Peyer's patch (tissue), 4 donors: ENCODE data around the gene DNAH12. TPM values are rescaled to one million over a fixed set of nuclear protein-coding genes. Genes with fewer than 3 reads are reported as not detected.

Source experiments
- DNase-seq, 3 donors: peaks; one replicate each; pipeline ENCODE4 v3.0.0-alpha.2; 2017 to 2019
- H3K27ac ChIP-seq, 4 donors: fragments of 200-600 bp; sonication (generic); one replicate each; pipeline ENCODE4 v1.5.1; 2016 to 2019
- H3K27me3 ChIP-seq, 2 donors: fragments of 200-600 bp; sonication (generic); one replicate each; pipeline ENCODE4 v1.5.1; 2019
- H3K36me3 ChIP-seq, 3 donors: fragments of 200-600 bp; sonication (generic); one replicate each; pipeline ENCODE4 v1.5.1; 2016 to 2019
- H3K4me1 ChIP-seq, 4 donors: fragments of 200-600 bp; sonication (generic); one replicate each; pipeline ENCODE4 v1.5.1; 2016 to 2019
- H3K4me3 ChIP-seq, 4 donors: fragments of 200-600 bp; sonication (generic); 1 replicate in 3 of 4; 2 replicates in 1 of 4; pipeline ENCODE4 v1.5.1; 2016 to 2019; ENCODE audit warnings: mild to moderate bottlenecking in 1 of 4
- H3K9me3 ChIP-seq, 4 donors: fragments of 200-600 bp; sonication (generic); one replicate each; pipeline ENCODE4 v1.5.1; 2016 to 2019; ENCODE audit warnings: mild to moderate bottlenecking in 1 of 4
- CTCF ChIP-seq, 6 experiments: fragments of 450-650 bp in 4 of 6; fragments of 200-600 bp in 2 of 6; sonication (generic) in 1 of 6; IDR thresholded peaks; one replicate each; pipeline ENCODE4 v1.5.1; 2017 to 2019; ENCODE audit warnings: antibody characterized with exemption in 6 of 6, mild to moderate bottlenecking in 3 of 6, moderate library complexity in 1 of 6
- POLR2A ChIP-seq, 2 donors: fragments of 450-650 bp; IDR thresholded peaks; one replicate each; pipeline ENCODE4 v1.5.1; 2017; ENCODE audit warnings: antibody characterized with exemption in 2 of 2, mild to moderate bottlenecking in 2 of 2, moderate library complexity in 2 of 2
- total RNA-seq, 4 donors: library from RNA; depleted of rRNA; stranded (reverse); fragments of >200 nt; gene quantifications; one replicate each; pipeline ENCODE4 v1.1.0, GENCODE V29; 2016

DNAH12 gene
- total RNA-seq, result under 1 TPM in 2 of 4 donors, not detected in 2; 0.13 to 0.35 TPM

- peaks cover 0 to 9% (median 2%) of the 10 kb centered on the region in 4 donors for H3K4me1 ChIP-seq
- no peak for DNase-seq
- TF ChIP-seq CTCF (IDR thresholded peaks at IDR 0.05), result no peak
- TF ChIP-seq POLR2A (IDR thresholded peaks at IDR 0.05), result no peak
- no peaks in the 10 kb centered on the region for H3K27me3 ChIP-seq
- H3K27ac ChIP-seq, result no peak within 1 kb of the TSS
- no peaks in the 10 kb centered on the region for H3K9me3 ChIP-seq
- H3K36me3 ChIP-seq, result no peaks in the 10 kb centered on the region
- peak within 1 kb of the TSS in 2 of 4 donors; percentile 0 to 33 for H3K4me3 ChIP-seq
Observed at GRCh38 chr3:57544181-57545125, at the start of gene DNAH12. DNAH12 (minus strand) TSS chr3:57544344; CDS start chr3:57542870, 1,474 bp downstream.

- DNase-seq, result no peak
- H3K4me1 ChIP-seq, result peaks cover 0 to 32% (median 0%) of the 10 kb centered on the region in 4 donors
- no peak overlapping the region for H3K4me3 ChIP-seq
- H3K9me3 ChIP-seq, result no peaks in the 10 kb centered on the region
- H3K36me3 ChIP-seq, result no peaks in the 10 kb centered on the region
- no peak overlapping the region for H3K27ac ChIP-seq
- TF ChIP-seq POLR2A (IDR thresholded peaks at IDR 0.05), result no peak
- no peak for TF ChIP-seq CTCF (IDR thresholded peaks at IDR 0.05)
- no peaks in the 10 kb centered on the region for H3K27me3 ChIP-seq
Observed at GRCh38 chr3:57592306-57592705, 48.2 kb upstream of the DNAH12 start.

- TF ChIP-seq POLR2A (IDR thresholded peaks at IDR 0.05) (no peak), CTCF (IDR thresholded peaks at IDR 0.05) (no peak)
- Histone ChIP-seq H3K27ac (no peak overlapping the region), H3K9me3 (no peaks in the 10 kb centered on the region), H3K36me3 (peaks cover 0 to 2% (median 0%) of the 10 kb centered on the region in 3 donors), H3K27me3 (no peaks in the 10 kb centered on the region), H3K4me3 (no peak overlapping the region), H3K4me1 (peaks cover 0 to 19% (median 0%) of the 10 kb centered on the region in 4 donors)
- no peak for DNase-seq
Observed at GRCh38 chr3:57587905-57588304, 43.8 kb upstream of the DNAH12 start.

- Histone ChIP-seq H3K36me3 (peaks cover 0 to 13% (median 0%) of the 10 kb centered on the region in 3 donors), H3K27ac (no peak overlapping the region), H3K4me3 (no peak overlapping the region), H3K9me3 (no peaks in the 10 kb centered on the region), H3K4me1 (peaks cover 0 to 11% (median 0%) of the 10 kb centered on the region in 4 donors), H3K27me3 (no peaks in the 10 kb centered on the region)
- no peak for DNase-seq
- TF ChIP-seq POLR2A (IDR thresholded peaks at IDR 0.05) (no peak), CTCF (IDR thresholded peaks at IDR 0.05) (no peak)
Observed at GRCh38 chr3:57586778-57587177, 42.6 kb upstream of the DNAH12 start.

GRCh38 chr3:57583544-57583943 is 39.4 kb upstream of the DNAH12 start:
- Histone ChIP-seq H3K27me3 (no peaks in the 10 kb centered on the region), H3K4me3 (no peak overlapping the region), H3K9me3 (no peaks in the 10 kb centered on the region), H3K4me1 (peaks cover 0 to 11% (median 0%) of the 10 kb centered on the region in 4 donors), H3K36me3 (peaks cover 0 to 30% (median 0%) of the 10 kb centered on the region in 3 donors), H3K27ac (peak overlapping the region in 1 of 4 donors; percentile 23)
- TF ChIP-seq POLR2A (IDR thresholded peaks at IDR 0.05) (no peak), CTCF (IDR thresholded peaks at IDR 0.05) (no peak)
- no peak for DNase-seq
